AG09319 (cell line): ENCODE data around the gene SOS1.
"Not testable (repeated sequence)": the region's sequence is repeated elsewhere in the genome, so short reads cannot be mapped to it uniquely, and the experiment has no call there.

Source experiments
- DNase-seq: peaks from one replicate; pipeline ENCODE4 v3.0.0-alpha.2; 2010; ENCODE audit warnings: low read depth; ENCODE audit errors: extremely low read depth
- CTCF ChIP-seq: IDR thresholded peaks from 2 replicates; pipeline ENCODE4 v1.5.1; 2011; ENCODE audit warnings: low read depth, mild to moderate bottlenecking, inconsistent platforms, low read length, moderate library complexity

SOS1 gene

GRCh38 chr2:39068299-39069135 is 52.3 kb downstream of the SOS1 start:
- DNase-seq = no peak
- TF ChIP-seq CTCF = no peak

- no peak for DNase-seq
- TF ChIP-seq CTCF = no peak
Measured at GRCh38 chr2:39065616-39066015, 55.2 kb downstream of the SOS1 start.

- no peak for TF ChIP-seq CTCF
- no peak for DNase-seq
Measured at GRCh38 chr2:39062320-39062719, 58.5 kb downstream of the SOS1 start.

GRCh38 chr2:39061280-39061679 is 59.6 kb downstream of the SOS1 start:
- TF ChIP-seq CTCF = no peak

GRCh38 chr2:39059366-39059952 is 61.4 kb downstream of the SOS1 start:
- TF ChIP-seq CTCF = peak; percentile 50

More at GRCh38 chr2:39061280-39061679, 59.6 kb downstream of the SOS1 start:
- no peak for DNase-seq

GRCh38 chr2:39058101-39058500 is 62.8 kb downstream of the SOS1 start:
- no peak for DNase-seq

More at GRCh38 chr2:39059366-39059952, 61.4 kb downstream of the SOS1 start:
- peak; percentile 7 for DNase-seq

GRCh38 chr2:39052665-39053064 is 68.2 kb downstream of the SOS1 start:
- DNase-seq = not testable (repeated sequence)

More at GRCh38 chr2:39058101-39058500, 62.8 kb downstream of the SOS1 start:
- no peak for TF ChIP-seq CTCF
